AG10803 (cell line): ENCODE results near the gene SUPT4H1.

ENCODE experiments used
- DNase-seq: peaks from one replicate; pipeline ENCODE4 v3.0.0; 2010; ENCODE audit warnings: low read depth
- H3K4me3 ChIP-seq: 2 replicates; pipeline ENCODE4 v1.5.1; 2011; ENCODE audit warnings: mild to moderate bottlenecking, low read length, control low read depth
- TF ChIP-seq, protein P1 (sequence below): conservative IDR thresholded peaks from 2 replicates; pipeline ENCODE4 v1.5.1; 2011; ENCODE audit warnings: mild to moderate bottlenecking, low read length, control low read depth, inconsistent platforms

Gene SUPT4H1

GRCh38 chr17:58315281-58315711 lies 36.7 kb downstream of the SUPT4H1 start:
- TF ChIP-seq, protein P1, sequence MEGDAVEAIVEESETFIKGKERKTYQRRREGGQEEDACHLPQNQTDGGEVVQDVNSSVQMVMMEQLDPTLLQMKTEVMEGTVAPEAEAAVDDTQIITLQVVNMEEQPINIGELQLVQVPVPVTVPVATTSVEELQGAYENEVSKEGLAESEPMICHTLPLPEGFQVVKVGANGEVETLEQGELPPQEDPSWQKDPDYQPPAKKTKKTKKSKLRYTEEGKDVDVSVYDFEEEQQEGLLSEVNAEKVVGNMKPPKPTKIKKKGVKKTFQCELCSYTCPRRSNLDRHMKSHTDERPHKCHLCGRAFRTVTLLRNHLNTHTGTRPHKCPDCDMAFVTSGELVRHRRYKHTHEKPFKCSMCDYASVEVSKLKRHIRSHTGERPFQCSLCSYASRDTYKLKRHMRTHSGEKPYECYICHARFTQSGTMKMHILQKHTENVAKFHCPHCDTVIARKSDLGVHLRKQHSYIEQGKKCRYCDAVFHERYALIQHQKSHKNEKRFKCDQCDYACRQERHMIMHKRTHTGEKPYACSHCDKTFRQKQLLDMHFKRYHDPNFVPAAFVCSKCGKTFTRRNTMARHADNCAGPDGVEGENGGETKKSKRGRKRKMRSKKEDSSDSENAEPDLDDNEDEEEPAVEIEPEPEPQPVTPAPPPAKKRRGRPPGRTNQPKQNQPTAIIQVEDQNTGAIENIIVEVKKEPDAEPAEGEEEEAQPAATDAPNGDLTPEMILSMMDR = no peak
- DNase-seq = no peak
- H3K4me3 ChIP-seq = no peak overlapping the region

DNA sequence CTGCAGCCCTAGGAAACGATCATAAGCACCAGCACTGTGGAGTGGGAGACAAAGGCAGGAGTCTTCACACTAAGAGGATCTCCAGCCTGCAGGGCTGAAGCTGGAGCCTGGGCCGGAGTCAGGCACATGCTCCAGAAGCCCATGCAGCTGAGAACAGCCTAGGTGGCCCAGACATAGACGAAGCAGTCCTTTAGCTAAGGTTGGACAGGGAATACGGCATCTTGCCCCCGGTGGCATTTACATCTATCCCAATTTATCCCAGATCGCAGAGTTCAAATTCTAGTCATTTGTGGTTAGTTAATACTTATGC lies 37.3 kb downstream of the SUPT4H1 start:
- DNase-seq = no peak
- TF ChIP-seq, protein P1 = no peak
- no peak overlapping the region for H3K4me3 ChIP-seq

DNA sequence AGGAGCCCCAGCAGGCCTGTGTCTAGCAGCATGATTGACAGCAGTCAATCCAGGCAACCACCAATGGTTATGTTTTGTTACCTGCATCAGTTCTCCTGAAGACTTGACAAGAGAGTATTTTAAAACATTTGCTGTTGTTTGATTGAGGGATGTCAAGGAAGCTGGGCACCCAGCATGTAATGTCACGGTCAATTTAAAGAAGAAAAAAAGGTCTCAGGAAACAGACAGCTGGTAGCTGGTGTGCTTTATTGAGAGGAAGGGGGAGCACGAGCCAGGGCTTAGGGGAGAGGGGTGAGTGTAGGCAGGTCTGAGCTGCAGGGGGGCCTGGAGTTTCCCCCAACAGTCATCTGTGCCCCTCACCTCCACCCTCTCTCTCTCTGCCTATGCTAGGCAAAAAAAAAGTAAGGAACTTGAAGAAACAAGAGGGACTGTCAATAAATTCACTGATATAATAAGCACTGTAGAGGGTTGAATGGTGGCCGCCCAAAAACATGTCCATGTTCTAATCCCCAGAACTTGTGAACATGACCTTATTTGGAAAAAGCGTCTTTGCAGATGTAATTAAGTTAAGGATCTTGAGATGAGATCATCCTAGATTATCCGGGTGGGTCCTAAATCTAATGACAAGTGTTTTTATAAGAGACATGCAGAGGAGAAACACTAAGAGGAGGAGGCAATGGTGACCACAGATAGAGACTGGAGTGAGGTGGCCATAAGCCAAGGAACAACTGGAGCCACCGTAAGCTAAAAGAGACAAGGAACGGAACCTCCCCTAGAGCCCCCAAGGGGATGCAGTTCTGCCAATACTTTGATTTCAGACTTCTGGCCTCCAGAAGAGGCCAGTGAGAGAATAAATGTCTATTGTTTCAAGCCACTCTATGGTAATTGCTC lies 37.9 kb downstream of the SUPT4H1 start:
- TF ChIP-seq, protein P1 = no peak
- DNase-seq = no peak
- H3K4me3 ChIP-seq = no peak overlapping the region

- H3K4me3 ChIP-seq = no peak overlapping the region
- no peak for DNase-seq
- TF ChIP-seq, protein P1 = no peak; the same call in 1 of the 2 replicates
Measured at GRCh38 chr17:58312829-58313228, 39.2 kb downstream of the SUPT4H1 start.

- DNase-seq = no peak
- TF ChIP-seq, protein P1 = no peak
- no peak overlapping the region for H3K4me3 ChIP-seq
Measured at GRCh38 chr17:58312021-58312630, 39.9 kb downstream of the SUPT4H1 start.

- no peak overlapping the region for H3K4me3 ChIP-seq
- DNase-seq = no peak
- TF ChIP-seq, protein P1 = no peak
Measured at GRCh38 chr17:58311429-58311894, 40.5 kb downstream of the SUPT4H1 start.
